GM12891 (cell line): Measurements from ENCODE around the gene TMEM164.

Experiments used
- POLR2A ChIP-seq: IDR thresholded peaks from 2 replicates; pipeline ENCODE4 v1.6.1; 2011; ENCODE audit warnings: low read depth, low read length, control low read depth
- POLR2AphosphoS5 ChIP-seq: IDR thresholded peaks from 2 replicates; pipeline ENCODE4 v1.6.1; 2011; ENCODE audit warnings: low read depth, low read length, control low read depth
- SPI1 ChIP-seq: IDR thresholded peaks from 2 replicates; pipeline ENCODE4 v1.6.1; 2011; ENCODE audit warnings: low read depth, low read length, control low read depth
- TAF1 ChIP-seq: IDR thresholded peaks from 2 replicates; pipeline ENCODE4 v1.6.1; 2011; ENCODE audit warnings: low read depth, low read length, control low read depth

DNA sequence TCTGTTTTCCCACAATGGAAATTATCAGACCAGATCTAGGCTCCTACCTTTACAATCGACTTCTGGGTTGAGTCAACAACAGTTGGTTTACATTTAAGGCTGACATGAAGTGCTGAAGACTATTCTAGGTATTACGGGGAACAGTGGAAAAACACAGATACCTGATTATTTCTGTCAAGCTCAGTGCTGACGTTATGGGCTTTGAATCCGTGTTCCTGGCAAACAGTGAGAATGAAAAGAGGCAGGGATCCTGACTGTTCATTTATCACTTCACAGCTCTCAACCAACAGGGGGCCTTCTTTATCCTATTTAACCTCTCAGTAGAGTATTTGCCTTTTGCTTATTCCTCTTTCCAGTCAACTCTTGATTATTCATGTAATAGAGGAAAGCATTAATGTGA lies 43.1 kb downstream of the TMEM164 start:
- TF ChIP-seq POLR2A (no peak), POLR2AphosphoS5 (no peak), SPI1 (no peak), TAF1 (no peak)
